Measurements from ENCODE around the gene CYP27B1. TPM values are rescaled to one million over a fixed set of nuclear protein-coding genes. Genes with fewer than 3 reads are reported as not detected.

Gene CYP27B1
- total RNA-seq, 1 experiment from 2014 or later = 0.19 TPM

DNA sequence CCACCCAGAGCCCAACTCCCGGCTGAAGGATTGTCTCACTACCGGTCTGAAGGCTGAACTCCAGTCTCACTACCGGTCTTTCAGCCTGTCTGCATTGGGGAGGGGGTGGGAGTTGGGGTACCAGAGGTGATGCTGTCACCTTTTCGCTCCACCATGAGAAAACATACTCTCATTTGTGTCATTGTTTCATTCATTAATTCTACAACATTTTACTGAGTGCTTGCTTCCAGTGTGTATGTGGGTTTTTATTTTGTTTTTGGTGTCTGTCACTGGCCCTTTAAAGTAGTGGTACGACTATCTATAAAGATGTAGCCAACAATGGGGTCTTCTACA, 14.2 kb downstream of the CYP27B1 start:
- no peak for DNase-seq (ENCODE audit: low read depth)

DNA sequence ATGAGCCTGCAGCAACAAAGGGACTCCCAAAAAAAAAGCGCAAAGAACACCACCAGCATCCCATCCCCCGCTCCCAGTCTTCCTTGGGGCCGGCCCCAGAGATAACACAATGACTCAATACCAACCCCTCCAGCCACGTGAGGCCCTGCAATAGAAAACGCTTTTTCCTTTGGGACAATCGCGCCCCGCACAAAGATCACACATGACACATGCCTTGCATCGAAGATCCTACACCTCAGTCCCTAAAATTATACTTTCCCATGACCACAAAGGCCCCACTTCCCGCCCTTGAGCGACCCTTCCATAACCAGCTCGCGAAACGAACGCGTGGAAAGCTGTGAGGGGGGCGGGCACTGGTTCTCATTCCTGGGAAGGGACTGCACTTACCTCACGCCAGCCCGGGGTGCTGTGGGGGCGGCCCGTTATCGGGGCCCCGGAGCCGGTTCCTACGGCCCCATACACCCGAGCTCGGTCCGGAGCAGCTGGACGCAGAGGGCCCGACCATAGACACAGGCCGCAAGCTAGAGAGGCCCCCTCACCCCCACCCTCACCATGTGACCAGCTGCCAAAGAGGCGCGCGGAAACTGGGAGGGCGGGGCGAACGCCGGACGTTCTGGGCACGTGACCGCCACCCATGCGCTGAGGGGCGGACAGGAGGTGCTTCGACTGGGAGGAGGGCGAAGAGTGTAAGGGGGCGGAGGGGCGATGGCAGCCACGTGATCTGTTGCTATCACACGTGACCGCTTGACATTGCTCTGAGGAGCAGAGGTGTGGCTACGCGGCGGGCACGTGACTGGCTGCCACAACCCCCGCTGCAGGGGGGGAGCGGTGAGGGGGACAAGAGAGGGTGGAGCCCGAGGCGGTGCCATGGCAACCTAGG, 14.8 kb downstream of the CYP27B1 start, which contains the start of gene CDK4:
Gene CDK4 (minus strand): TSS at position 523 of the 880 bp plus-strand sequence. CDS start 593 bp downstream, outside the sequence.
- DNase-seq (ENCODE audit: low read depth) = peak; percentile 100

DNA sequence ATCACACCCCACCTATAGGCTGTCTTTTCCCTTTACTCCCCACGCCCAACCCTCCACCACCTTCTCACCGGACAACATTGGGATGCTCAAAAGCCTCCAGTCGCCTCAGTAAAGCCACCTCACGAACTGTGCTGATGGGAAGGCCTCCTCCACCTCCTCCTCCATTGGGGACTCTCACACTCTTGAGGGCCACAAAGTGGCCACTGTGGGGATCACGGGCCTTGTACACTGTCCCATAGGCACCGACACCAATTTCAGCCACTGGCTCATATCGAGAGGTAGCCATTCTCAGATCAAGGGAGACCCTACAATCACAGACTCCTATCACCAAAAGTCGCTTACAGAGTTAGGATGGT, 15.5 kb downstream of the CYP27B1 start:
- DNase-seq (ENCODE audit: low read depth) = no peak

DNA sequence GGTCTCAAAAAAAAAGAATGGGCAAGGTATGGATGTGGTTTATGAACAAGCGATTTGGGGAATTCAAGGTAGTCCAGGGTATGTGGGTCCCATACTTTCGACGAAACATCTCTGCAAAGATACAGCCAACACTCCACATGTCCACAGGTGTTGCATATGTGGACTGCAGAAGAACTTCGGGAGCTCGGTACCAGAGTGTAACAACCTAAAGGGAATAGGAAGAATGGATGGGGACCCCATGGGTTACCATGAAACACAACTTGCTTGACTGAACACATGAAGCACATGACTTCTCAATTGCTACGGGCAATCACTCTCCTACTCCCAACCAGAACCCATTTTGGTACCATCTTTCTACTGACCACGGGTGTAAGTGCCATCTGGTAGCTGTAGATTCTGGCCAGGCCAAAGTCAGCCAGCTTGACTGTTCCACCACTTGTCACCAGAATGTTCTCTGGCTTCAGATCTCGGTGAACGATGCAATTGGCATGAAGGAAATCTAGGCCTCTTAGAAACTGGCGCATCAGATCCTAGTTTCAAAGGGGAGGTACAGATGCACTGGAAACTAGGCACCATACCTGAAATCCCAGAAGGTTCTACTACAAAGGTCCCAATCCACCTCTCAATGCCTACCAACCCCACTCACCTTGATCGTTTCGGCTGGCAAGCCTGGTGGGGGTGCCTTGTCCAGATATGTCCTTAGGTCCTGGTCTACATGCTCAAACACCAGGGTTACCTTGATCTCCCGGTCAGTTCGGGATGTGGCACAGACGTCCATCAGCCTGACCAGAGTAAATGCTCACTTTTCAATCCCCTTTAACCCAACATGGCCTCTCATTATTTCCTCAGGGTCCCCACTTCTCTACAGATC, 16.1 kb downstream of the CYP27B1 start:
- no peak for DNase-seq (ENCODE audit: low read depth)

DNA sequence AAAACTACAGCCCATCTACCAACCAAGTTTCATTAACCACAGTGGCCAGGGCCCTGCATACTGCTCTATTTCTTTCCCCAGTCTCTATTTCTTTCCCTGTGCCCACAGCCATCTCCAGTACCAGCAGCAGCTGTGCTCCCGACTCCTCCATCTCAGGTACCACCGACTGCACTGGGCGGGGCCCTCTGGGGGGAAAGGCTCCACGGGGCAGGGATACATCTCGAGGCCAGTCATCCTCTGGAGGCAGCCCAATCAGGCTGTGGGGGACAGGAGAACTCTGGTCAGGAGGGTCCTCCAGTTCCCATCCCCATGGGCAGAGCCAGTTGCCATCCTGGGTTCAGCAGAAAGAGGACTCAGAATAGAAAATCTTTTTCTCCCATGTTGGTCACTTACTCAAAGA, 17.8 kb downstream of the CYP27B1 start:
- no peak for DNase-seq (ENCODE audit: low read depth)

DNA sequence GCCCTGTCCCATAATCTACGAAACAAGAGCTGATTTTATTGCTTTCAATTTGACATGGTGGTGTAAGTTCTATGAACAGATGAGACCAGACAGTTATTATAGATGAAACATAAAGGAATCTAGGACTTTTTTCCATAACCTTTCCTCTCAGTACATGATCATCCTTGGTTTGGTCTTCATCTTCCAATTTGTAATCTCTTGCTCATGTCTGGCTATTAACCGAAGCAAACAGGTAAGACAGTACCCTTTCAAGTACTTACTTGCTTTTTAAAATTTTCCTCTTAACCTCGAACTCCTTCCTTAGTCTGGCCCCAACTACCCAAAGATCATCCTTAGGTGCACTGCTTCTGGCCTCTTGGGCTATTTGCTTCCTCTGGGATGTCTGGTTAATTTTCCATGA, 20.9 kb downstream of the CYP27B1 start:
- no peak for DNase-seq (ENCODE audit: low read depth)

DNA sequence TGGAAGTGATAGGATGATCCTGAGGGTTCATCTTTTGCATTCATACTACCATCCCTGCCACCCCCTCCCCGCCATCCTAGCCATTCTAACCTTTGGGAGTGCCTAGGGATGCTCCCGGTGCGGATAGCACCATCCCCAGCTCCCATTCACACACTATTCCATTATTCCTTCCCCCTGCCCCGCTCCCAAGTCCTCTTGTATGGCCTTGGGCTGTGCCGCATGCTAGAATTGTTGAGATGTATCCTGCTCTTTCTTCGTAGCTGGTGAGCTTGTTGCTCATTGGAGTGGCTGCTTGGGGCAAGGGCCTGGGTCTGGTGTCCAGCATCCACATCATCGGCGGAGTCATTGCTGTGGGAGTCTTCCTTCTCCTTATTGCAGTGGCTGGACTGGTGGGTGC, 21.4 kb downstream of the CYP27B1 start:
- DNase-seq (ENCODE audit: low read depth) = peak; percentile 30

DNA sequence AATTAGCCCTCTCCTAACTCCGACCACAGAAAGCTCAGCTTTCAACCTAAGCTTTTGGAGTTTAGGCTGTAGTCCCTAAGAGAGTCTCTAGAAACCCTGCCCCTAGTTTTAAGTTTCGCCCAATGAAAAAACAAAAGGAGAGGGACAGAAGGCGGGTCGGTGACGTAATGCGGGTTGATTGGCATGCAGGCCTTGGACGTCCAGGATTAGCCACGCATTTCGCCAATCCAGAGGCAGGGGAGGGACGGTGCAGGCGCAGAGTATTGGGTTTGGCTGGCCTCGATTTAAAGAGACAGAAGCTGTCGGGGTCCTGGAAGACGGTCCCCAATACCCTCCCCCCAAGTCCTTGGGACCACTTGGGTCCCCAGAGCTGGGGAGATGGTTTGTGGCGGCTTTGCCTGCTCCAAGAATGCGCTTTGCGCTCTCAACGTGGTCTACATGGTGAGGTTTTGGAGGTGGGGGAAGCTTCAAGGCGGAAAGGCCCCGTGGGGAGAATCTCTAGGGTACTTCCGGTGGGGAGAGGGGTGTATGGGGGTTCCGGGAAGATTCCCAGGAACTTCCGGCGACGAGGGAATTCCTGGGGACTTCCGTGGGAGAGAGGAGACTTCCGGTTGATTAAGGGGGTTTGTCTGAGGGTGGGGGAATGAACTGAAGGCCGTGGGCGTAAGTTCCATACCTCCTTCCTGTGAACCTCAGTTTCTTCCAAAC, 21.9 kb downstream of the CYP27B1 start, which contains the start of gene TSPAN31:
Gene TSPAN31 (plus strand): TSS at position 263 of the 708 bp plus-strand sequence. CDS start 116 bp downstream, at position 379.
- peak; percentile 97 for DNase-seq (ENCODE audit: low read depth)

DNA sequence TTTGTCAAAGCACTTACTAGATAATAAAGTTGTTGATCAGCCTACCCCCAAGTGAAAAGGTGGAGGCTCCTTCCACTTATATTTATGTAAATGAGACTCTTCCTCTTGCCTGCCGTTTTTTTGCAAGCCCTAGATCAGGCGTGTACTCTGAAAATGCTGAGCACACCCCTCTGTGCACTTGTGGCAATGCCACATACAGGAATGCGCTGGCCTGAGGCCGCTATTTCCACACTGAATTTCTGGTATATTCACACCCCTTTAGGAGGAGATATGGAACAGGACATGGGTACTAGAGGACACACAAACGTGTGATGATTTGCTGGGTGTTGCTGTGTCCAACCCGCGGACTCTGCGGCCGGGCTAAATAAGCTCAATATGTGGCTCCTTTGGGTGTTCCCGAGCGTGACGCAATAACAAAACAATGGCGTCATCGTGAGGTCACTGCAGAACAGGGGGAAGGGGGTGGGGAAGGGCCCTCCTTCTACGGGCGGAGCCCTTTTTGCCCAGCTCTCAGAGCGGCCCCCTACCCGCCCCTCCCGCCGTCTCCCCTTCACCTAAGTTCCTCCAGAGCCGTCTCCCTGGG, 22.6 kb downstream of the CYP27B1 start:
- DNase-seq (ENCODE audit: low read depth) = no peak

DNA sequence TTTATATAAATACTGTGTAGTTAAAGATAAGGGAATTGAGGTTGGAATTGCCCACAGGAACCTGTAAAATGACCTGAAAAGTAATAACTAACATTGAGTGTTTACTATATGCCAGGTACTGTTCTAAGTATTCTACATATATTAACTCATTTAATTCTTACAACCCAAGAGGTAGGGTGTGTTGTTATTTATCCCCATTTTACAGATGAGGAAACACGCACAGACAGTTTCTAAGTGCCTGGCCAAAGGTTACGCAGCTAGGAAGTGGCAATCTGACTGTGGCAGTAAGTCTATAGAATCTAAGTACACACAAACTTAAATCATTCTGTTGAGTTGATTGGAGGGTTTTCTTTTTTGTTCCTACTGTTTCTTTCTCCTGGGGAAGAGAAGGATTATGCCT, 23.1 kb downstream of the CYP27B1 start:
- no peak for DNase-seq (ENCODE audit: low read depth)

DNA sequence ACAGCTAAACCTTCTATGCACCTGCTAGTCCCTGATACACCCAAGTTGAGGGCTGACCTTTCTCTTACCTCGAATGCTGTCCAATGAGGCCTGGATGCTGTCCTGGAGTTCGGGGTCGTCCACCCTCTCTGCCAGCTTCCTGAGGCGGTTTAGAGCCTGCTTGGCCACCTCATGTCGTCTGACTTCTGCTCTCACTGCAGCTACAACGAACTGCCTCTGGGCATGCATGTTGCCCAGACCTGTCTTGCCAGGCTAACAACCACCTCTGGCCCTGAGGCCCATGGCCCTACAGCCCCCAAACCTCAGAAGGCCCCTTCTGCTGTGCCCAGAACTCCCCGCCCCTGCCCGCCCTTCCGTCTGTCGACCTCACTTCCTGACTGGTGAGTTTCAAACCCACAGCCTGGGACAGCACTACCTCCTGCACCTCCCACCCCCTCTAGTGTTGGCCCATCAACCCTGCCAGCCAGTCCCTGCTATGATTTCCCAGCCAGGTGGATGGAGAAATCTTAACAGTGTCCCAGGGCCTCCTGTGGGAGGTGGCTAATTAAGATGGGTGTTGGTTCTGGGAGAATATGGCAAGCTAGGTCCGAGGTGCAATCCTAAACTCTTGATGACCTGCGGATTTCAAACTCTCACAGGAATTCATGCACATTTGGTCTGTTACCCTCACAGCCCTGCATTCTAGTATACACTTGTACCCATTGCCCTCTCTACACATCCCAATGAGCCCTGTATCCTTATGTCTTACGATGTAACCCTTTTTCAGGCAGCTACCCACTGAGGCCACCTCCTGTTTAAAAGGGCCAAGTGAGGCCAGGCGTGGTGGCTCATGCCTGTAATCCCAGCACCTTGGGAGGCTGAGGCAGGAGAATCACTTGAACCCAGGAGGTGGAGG, 24.8 kb downstream of the CYP27B1 start:
- peak; percentile 68 for DNase-seq (ENCODE audit: low read depth)

DNA sequence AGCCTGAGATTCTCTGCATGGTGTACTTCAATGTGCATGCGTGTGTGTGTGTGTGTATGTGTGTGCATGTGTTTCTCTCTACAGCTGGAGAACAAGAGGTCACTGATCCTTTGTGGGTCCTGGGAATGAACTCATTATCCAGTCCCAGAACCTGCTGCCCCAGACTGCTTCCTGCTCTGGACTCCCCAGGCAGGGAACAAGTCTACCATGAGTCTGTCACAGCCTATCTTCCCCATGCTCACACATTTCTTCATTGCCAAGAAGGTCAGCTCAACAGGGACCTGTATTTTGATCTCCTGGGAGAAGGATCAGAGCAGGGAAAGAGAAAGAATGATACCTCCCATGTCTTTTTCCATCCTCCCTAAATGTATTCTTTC, 25.5 kb downstream of the CYP27B1 start:
- DNase-seq (ENCODE audit: low read depth) = no peak

DNA sequence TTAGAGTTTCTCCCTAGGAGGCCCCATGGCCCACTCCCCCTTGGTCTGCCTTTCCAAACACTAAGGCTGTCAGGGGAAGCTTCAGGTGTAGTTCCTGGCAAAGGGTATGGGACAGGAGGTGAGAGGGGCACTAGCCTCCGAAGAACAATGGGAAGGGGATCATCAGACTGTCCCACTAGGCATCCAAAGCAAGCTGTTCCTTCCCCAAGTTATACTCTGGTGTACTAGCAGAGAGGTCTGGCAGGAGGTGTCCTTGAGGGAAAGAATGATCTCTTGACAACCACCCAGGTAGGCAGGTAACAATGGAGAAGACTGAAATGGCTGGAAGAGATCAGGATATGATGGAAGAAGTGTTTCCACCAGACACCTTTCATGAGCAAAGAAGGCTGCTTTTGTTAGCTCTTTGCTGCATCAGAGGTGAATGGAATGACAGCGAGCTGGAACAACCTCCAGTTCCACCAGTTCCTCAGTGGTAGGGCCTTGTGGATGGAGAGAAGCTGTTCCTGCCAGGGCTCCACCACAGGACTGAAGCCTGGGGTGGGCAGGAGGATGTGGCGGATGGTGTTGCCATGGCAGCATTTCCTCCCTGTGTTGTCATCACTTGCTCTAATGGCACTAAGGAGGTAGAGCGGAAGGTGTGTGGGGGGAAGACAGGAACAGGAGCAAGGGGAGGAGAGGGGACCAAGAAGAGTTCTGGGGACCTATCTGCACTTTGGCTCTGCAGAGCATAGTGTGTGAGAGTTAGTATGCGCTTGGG, 26.0 kb downstream of the CYP27B1 start:
- DNase-seq (ENCODE audit: low read depth) = peak; percentile 73

DNA sequence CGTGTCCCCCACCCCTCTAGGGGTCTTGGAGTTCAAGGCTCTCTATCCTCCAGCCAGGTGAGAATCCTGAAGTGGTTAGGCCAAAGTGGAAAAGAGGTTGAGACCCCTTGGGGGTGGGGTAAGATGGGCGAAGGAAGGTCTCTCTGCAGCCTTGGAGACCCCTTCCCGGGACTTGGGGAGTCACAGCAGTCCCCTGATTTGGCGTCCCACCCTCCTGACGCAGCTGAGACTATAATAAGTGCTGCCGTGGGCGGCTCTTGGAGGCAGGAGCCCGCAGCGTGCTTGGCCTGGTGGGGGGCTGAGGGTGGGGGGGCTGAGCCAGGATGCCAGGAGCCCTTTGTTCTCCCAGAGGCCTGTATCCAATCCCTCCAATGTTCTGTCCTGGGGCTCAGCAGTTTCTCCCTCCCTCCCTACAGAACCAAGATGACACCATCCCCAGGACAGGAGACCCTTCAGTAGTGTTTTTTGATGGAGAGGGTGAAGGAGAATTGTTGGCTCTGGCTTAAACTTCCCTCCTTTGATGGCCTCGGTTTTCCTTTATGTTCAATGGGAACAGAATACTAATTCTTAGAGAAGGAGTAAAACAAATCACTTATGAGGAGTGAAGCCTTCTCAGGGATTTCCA, 26.9 kb downstream of the CYP27B1 start:
- DNase-seq (ENCODE audit: low read depth) = no peak

DNA sequence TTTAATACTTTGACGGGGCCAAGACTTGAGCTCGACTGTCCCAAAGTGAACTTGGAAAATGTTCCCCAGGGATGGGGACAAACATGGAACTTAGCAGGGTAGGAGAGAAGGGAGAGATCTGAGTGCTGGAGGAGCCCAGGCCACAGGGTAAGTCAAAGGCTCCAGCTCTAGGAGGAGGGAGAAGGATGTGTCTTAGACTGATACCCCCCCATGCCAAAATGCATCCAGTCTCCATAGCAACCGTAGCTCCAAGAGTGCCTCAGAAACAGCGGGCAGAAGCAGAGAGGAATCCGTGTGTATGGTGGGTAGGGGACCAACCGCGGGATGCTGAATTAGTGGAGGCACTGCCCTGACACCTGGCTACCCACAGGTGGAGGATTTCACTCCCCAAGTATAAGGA, 27.5 kb downstream of the CYP27B1 start:
- DNase-seq (ENCODE audit: low read depth) = no peak

DNA sequence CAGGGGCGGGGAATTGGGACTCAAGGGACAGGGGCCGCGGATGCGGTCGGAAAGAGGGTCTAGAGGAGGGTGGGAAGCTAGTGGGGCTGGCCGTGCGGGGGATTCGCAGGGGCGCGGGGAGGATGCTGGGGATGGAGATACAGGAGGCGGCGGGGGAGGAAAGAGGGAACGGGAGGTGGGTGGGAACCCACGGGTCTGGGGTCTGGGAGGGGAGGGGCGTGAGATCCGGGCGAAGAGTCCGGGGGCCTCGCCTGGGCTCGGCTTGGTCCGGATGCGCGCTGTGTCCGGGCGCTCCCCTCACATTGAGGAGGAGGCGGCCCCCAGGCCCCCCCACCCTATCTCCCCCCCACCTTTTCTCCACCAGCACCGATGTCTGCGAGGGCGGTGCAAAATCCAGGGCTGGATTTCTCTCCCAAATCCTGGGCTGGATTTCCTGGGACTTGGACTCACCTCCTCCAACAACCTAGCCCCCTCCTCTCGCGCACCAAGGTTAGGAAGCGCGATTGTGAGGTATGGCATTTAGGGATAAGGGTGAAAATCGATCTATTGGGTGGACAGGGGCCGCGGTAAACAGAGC, 28.1 kb downstream of the CYP27B1 start, which contains the start of gene AGAP2:
Gene AGAP2 (minus strand): TSS at position 82 of the 577 bp plus-strand sequence. CDS start 496 bp downstream, outside the sequence.
- peak; percentile 44 for DNase-seq (ENCODE audit: low read depth)

DNA sequence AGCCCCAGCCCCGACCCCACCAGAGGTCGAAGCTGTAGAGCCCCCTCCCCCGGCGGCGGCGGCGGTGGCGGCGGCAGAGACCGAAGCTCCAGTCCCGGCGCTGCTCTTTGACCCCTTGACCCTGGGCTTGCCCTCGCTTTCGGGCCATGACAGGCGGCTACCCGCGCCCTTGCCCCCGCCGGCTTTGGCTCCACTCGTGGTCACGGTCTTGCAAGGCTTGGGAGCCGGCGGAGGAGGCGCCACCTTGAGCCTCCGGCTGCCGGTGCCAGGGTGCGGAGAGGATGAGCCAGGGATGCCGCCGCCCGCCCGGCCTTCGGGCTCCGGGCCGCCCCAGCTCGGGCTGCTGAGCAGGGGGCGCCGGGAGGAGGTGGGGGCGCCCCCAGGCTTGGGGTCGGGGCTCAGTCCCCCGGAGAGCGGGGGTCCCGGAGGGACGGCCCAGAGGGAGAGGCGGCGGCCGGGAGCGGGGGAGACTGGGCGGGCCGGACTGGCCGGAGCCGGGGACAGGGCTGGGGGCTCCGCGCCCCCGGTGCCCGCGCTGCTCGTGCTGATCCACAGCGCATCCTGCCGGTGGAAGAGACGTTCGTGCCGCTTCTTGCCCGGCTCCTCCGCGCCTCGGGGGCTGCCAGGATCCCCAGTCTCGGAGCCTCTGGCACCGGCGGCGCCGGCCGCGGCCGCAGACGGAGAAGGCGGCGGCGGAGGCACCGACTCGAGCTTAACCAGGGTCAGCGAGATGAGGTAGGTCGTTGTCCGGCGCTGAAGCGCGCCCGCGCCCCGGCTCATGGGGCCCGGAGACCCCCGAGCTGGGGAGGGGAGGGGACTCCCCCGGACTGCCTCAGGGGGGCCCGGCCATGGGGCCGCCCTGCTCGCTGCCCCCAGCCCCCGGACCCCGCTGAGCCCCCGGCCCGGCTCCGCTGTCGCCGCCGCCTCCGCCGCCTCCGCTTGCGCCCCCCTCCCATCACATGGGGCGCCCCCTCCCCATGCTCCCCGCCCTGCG, 29.1 kb downstream of the CYP27B1 start:
- DNase-seq (ENCODE audit: low read depth) = no peak

Measured in HT1080 (cell line).